Thyroid gland (tissue), 4 donors: ENCODE measurements around the gene MGME1. TPM values are rescaled to one million over a fixed set of nuclear protein-coding genes. Genes with fewer than 3 reads are reported as not detected.

Experiments used
- DNase-seq, 2 donors: peaks; one replicate each; pipeline ENCODE4 v3.0.0-alpha.2; 2019
- H3K27ac ChIP-seq, 3 donors: fragments of 200-600 bp; sonication (generic); 1 replicate in 2 of 3; 2 replicates in 1 of 3; pipeline ENCODE4 v1.5.1; 2016 to 2019; ENCODE audit warnings: mild to moderate bottlenecking in 1 of 3, moderate library complexity in 1 of 3
- H3K27me3 ChIP-seq: fragments of 200-600 bp; sonication (generic); one replicate; pipeline ENCODE4 v1.5.1; 2019
- H3K36me3 ChIP-seq, 2 donors: fragments of 200-600 bp; sonication (generic); one replicate each; pipeline ENCODE4 v1.5.1; 2016 to 2019
- H3K4me1 ChIP-seq, 2 donors: fragments of 200-600 bp; sonication (generic); one replicate each; pipeline ENCODE4 v1.5.1; 2017 to 2019
- H3K4me3 ChIP-seq, 3 donors: fragments of 200-600 bp; sonication (generic); replicated peaks in 1 of 3; 1 replicate in 2 of 3; 2 replicates in 1 of 3; pipeline ENCODE4 v1.5.1; 2016; ENCODE audit warnings: mild to moderate bottlenecking in 1 of 3
- H3K9me3 ChIP-seq: fragments of 200-600 bp; sonication (generic); one replicate; pipeline ENCODE4 v1.5.1; 2017
- CTCF ChIP-seq, 6 experiments: fragments of 200-600 bp in 3 of 6; fragments of 450-650 bp in 3 of 6; sonication (generic) in 3 of 6; IDR thresholded peaks; one replicate each; pipeline ENCODE4 v1.5.1; 2016 to 2019; ENCODE audit warnings: antibody characterized with exemption in 6 of 6, mild to moderate bottlenecking in 2 of 6, inconsistent platforms in 1 of 6, moderate library complexity in 1 of 6
- POLR2A ChIP-seq, 2 donors: fragments of 450-650 bp; IDR thresholded peaks; one replicate each; pipeline ENCODE4 v1.6.1; 2017; ENCODE audit warnings: antibody characterized with exemption in 2 of 2, mild to moderate bottlenecking in 2 of 2, moderate library complexity in 1 of 2
- WGBS, 2 donors: methylation state at CpG; one replicate each; pipeline ENCODE4 v1.1.5; 2017; 5-methylcytosine and 5-hydroxymethylcytosine counted together
- intact Hi-C: fragments of 100-400 bp; cut with DNase I; formaldehyde crosslinking; loops from one replicate; pipeline ENCODE4 v1.15.1; 2023
- total RNA-seq, 4 donors: library from RNA; depleted of rRNA; stranded (reverse); fragments of >200 nt; gene quantifications; one replicate each; pipeline ENCODE4 v1.2.3, GENCODE V29; 2016

MGME1 gene
- total RNA-seq, 4 donors from 2014 or later: 14.6 to 24.2 (median 16.8) TPM

GRCh38 chr20:17955302-17955701 lies 13.5 kb upstream of the MGME1 start:
- Histone ChIP-seq H3K27me3 (no peaks in the 10 kb centered on the region), H3K27ac (peak overlapping the region; percentile 85 to 99 (median 99)), H3K4me3 (no peak overlapping the region), H3K9me3 (no peaks in the 10 kb centered on the region), H3K36me3 (peaks cover 27 to 37% of the 10 kb centered on the region in 2 donors), H3K4me1 (peaks cover 53 to 66% of the 10 kb centered on the region in 2 donors)
- no peak for TF ChIP-seq CTCF (IDR thresholded peaks at IDR 0.05)
- no peak for DNase-seq
- WGBS, 2 donors: 57 to 60% methylated on average over 3 of the region's 3 CpGs
- intact Hi-C loops: no loop called here

- Histone ChIP-seq H3K4me3 (no peak overlapping the region), H3K27me3 (no peaks in the 10 kb centered on the region), H3K36me3 (peaks cover 19 to 28% of the 10 kb centered on the region in 2 donors), H3K27ac (peak overlapping the region; percentile 87 to 99 (median 99)), H3K9me3 (no peaks in the 10 kb centered on the region), H3K4me1 (peaks cover 61 to 75% of the 10 kb centered on the region in 2 donors)
- intact Hi-C loops: no loop called here
- TF ChIP-seq CTCF (IDR thresholded peaks at IDR 0.05) (no peak), POLR2A (IDR thresholded peaks at IDR 0.05) (no peak)
- WGBS, 2 donors: 21 to 28% methylated on average over 8 of the region's 8 CpGs
- DNase-seq: peak; percentile 67
These were observed 12.6 kb upstream of the MGME1 start for GRCh38 chr20:17956099-17956685.

GRCh38 chr20:17957505-17958363 lies 11.1 kb upstream of the MGME1 start:
- peak overlapping the region; percentile 87 to 99 (median 99) for H3K27ac ChIP-seq
- H3K4me1 ChIP-seq: peaks cover 73 to 87% of the 10 kb centered on the region in 2 donors
- peaks cover 11 to 12% of the 10 kb centered on the region in 2 donors for H3K36me3 ChIP-seq
- WGBS, 2 donors: 50 to 51% methylated on average over 5 of the region's 5 CpGs
- DNase-seq: no peak
- no peak overlapping the region for H3K4me3 ChIP-seq
- H3K9me3 ChIP-seq: no peaks in the 10 kb centered on the region
- intact Hi-C loops: no loop called here
- TF ChIP-seq POLR2A (IDR thresholded peaks at IDR 0.05) (no peak), CTCF (IDR thresholded peaks at IDR 0.05) (no peak)
- H3K27me3 ChIP-seq: no peaks in the 10 kb centered on the region

- Histone ChIP-seq H3K27me3 (no peaks in the 10 kb centered on the region), H3K4me3 (no peak overlapping the region), H3K27ac (peak overlapping the region; percentile 87 to 99 (median 99)), H3K36me3 (peaks cover 7 to 11% of the 10 kb centered on the region in 2 donors), H3K4me1 (peaks cover 76 to 88% of the 10 kb centered on the region in 2 donors), H3K9me3 (no peaks in the 10 kb centered on the region)
- intact Hi-C loops: no loop called here
- TF ChIP-seq POLR2A (IDR thresholded peaks at IDR 0.05) (no peak), CTCF (IDR thresholded peaks at IDR 0.05) (peak in 4 of 6 experiments; percentile 19 to 44 (median 37))
- WGBS, 2 donors: 39 to 50% methylated on average over 5 of the region's 5 CpGs
- DNase-seq: no peak
These were observed 10.2 kb upstream of the MGME1 start for GRCh38 chr20:17958373-17959256.
